CD4-positive, alpha-beta T cell treated with Interleukin-12 subunit alpha and Interleukin-12 subunit beta, for 1 hour (primary cell): Measurements from ENCODE around the gene TAS2R40.
"Not testable (repeated sequence)": the region's sequence is repeated elsewhere in the genome, so short reads cannot be mapped to it uniquely, and the experiment has no call there.

ENCODE experiments used
- DNase-seq: peaks from one replicate; pipeline ENCODE4 v3.0.0-alpha.2; 2020

TAS2R40 gene

GRCh38 chr7:143221737-143222136, at the start of gene TAS2R40:
TAS2R40 (plus strand) TSS chr7:143222037; CDS start chr7:143222079, 42 bp downstream.
- no peak for DNase-seq

GRCh38 chr7:143172354-143172753, 49.5 kb upstream of the TAS2R40 start:
- no peak for DNase-seq

- no peak for DNase-seq
Observed at GRCh38 chr7:143176128-143176527, 45.7 kb upstream of the TAS2R40 start.

- no peak for DNase-seq
Observed at GRCh38 chr7:143177374-143178119, 44.3 kb upstream of the TAS2R40 start.

GRCh38 chr7:143180771-143181170, 41.1 kb upstream of the TAS2R40 start:
- DNase-seq = not testable (repeated sequence)

GRCh38 chr7:143181349-143181748, 40.5 kb upstream of the TAS2R40 start:
- DNase-seq = no peak

GRCh38 chr7:143183024-143183423, 38.8 kb upstream of the TAS2R40 start, which contains the start of gene TAS2R39:
TAS2R39 (plus strand) TSS chr7:143183419; CDS start chr7:143183419, 0 bp downstream.
- DNase-seq = no peak

GRCh38 chr7:143185551-143185950, 36.3 kb upstream of the TAS2R40 start:
- no peak for DNase-seq

GRCh38 chr7:143188994-143189393, 32.8 kb upstream of the TAS2R40 start:
- no peak for DNase-seq

GRCh38 chr7:143193880-143194279, 28.0 kb upstream of the TAS2R40 start:
- DNase-seq = no peak

- DNase-seq = no peak
Observed at GRCh38 chr7:143199040-143199439, 22.8 kb upstream of the TAS2R40 start.

- DNase-seq = no peak
Observed at GRCh38 chr7:143202161-143202560, 19.7 kb upstream of the TAS2R40 start.

- DNase-seq = no peak
Observed at GRCh38 chr7:143203386-143203785, 18.5 kb upstream of the TAS2R40 start.

GRCh38 chr7:143205560-143206293, 16.1 kb upstream of the TAS2R40 start:
- peak; percentile 26 for DNase-seq

- DNase-seq = no peak
Observed at GRCh38 chr7:143210541-143210940, 11.3 kb upstream of the TAS2R40 start.

- DNase-seq = not testable (repeated sequence)
Observed at GRCh38 chr7:143213478-143213877, 8.4 kb upstream of the TAS2R40 start.

GRCh38 chr7:143214789-143215679, 6.8 kb upstream of the TAS2R40 start:
- DNase-seq = peak; percentile 83

GRCh38 chr7:143216151-143216550, 5.7 kb upstream of the TAS2R40 start:
- no peak for DNase-seq

GRCh38 chr7:143216686-143217085, 5.2 kb upstream of the TAS2R40 start:
- no peak for DNase-seq

GRCh38 chr7:143217806-143218205, 4.0 kb upstream of the TAS2R40 start:
- DNase-seq = no peak

- no peak for DNase-seq
Observed at GRCh38 chr7:143221286-143221685, 551 bp upstream of the TAS2R40 start.

GRCh38 chr7:143222782-143223181, 945 bp downstream of the TAS2R40 start:
- DNase-seq = no peak

GRCh38 chr7:143223784-143224183, 1.9 kb downstream of the TAS2R40 start:
- no peak for DNase-seq
